ENCODE measurements around the gene TRIM16. TPM values are rescaled to one million over a fixed set of nuclear protein-coding genes. Genes with fewer than 3 reads are reported as not detected.

The TRIM16 gene
- total and polyA plus RNA-seq, 9 of the 15 experiments (the other 6 are each of a cell fraction or from before 2014, with no cell fraction given), result 3.5 to 9.2 (median 8.2) TPM

DNA sequence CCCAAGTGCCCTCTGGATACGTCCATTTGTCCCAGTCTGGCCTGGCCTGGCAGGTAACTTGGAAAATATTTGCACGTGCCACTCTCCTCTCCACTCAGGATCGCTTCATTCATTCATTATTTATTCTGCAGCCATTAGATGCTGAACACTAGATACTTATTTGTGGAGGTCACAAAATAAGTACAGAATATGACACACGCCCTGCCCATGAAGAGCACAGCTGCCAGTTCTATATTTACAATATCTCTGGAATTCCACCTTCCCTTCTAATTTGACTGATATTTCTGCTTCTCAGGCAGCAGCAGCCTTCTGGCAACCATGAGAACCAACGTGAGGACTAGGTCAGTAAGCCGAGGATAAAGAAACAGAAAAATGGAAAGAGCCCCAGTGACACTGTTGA is 20.9 kb downstream of the TRIM16 start:
- Histone ChIP-seq H3K27ac (ENCODE audit: extremely low read depth, low read depth, low read length) (no peak overlapping the region), H3K27me3 (ENCODE audit: control insufficient read depth in 2 of 2, insufficient read depth in 2 of 2, low read length in 2 of 2) (no peaks in the 10 kb centered on the region), H3K9me3 (replicated peaks; ENCODE audit: control insufficient read depth, insufficient read depth, low read depth, low read length) (no peaks in the 10 kb centered on the region), H3K9ac (ENCODE audit: insufficient read depth in 1 of 2, low read depth in 2 of 2, low read length in 2 of 2) (no peak overlapping the region), H4K20me1 (replicated peaks; ENCODE audit: control insufficient read depth, insufficient read depth, low read length) (no peaks in the 10 kb centered on the region), H3K4me3 (no peak overlapping the region), H2AFZ (ENCODE audit: low read depth, low read length) (no peak overlapping the region), H3K4me2 (ENCODE audit: insufficient read depth, low read length) (no peak overlapping the region), H3K9me1 (ENCODE audit: control insufficient read depth, insufficient read depth, low read length) (no peaks in the 10 kb centered on the region), H3K79me2 (ENCODE audit: control insufficient read depth, insufficient read depth, low read length) (no peaks in the 10 kb centered on the region), H3K36me3 (ENCODE audit: control insufficient read depth, insufficient read depth, low read length) (peaks cover 8% of the 10 kb centered on the region; the same call in 1 of the 3 replicates), H3K4me1 (replicated peaks in 1 of 2; ENCODE audit: control insufficient read depth in 2 of 2, insufficient read depth in 2 of 2, low read length in 2 of 2) (no peaks in the 10 kb centered on the region)
- TF ChIP-seq ZNF146 (CRISPR knock-in tag; IDR thresholded peaks at IDR 0.05; ENCODE audit: unreplicated experiment) (no peak), SOX6 (IDR thresholded peaks at IDR 0.05) (no peak)
- TF ChIP-seq, protein P1, sequence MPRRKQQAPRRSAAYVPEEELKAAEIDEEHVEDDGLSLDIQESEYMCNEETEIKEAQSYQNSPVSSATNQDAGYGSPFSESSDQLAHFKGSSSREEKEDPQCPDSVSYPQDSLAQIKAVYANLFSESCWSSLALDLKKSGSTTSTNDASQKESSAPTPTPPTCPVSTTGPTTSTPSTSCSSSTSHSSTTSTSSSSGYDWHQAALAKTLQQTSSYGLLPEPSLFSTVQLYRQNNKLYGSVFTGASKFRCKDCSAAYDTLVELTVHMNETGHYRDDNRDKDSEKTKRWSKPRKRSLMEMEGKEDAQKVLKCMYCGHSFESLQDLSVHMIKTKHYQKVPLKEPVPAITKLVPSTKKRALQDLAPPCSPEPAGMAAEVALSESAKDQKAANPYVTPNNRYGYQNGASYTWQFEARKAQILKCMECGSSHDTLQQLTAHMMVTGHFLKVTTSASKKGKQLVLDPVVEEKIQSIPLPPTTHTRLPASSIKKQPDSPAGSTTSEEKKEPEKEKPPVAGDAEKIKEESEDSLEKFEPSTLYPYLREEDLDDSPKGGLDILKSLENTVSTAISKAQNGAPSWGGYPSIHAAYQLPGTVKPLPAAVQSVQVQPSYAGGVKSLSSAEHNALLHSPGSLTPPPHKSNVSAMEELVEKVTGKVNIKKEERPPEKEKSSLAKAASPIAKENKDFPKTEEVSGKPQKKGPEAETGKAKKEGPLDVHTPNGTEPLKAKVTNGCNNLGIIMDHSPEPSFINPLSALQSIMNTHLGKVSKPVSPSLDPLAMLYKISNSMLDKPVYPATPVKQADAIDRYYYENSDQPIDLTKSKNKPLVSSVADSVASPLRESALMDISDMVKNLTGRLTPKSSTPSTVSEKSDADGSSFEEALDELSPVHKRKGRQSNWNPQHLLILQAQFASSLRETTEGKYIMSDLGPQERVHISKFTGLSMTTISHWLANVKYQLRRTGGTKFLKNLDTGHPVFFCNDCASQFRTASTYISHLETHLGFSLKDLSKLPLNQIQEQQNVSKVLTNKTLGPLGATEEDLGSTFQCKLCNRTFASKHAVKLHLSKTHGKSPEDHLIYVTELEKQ (CRISPR knock-in tag; IDR thresholded peaks at IDR 0.05), result no peak
- WGBS (ENCODE audit: insufficient coverage, low coverage, missing lambda C conversion rate), result 83% methylated on average over 5 of the region's 6 CpGs
- ATAC-seq (no peak), FAIRE-seq (no peak), DNase-seq (ENCODE audit: extremely low read depth in 1 of 4, low spot score in 3 of 4) (no peak)
- intact Hi-C loops (cut with micrococcal nuclease) (no loop called here), in situ Hi-C loops (cut with MboI) (no loop called here)
- no TSS peak for BruUV-seq (replicated peaks)
- ChIA-PET POLR2A (interaction anchor here (0.6 kb wide), 1 partner anchor 1563 kb away, joined by 3 read pairs; no protein-coding TSS in a partner anchor), CTCF (ENCODE audit: low intra/inter-chr PET ratio) (no interaction called here)

All from K562 (cell line).